Nucleus accumbens (tissue), 56 donors: Measurements from ENCODE around the gene ATP10A.
"Not testable (repeated sequence)": the region's sequence is repeated elsewhere in the genome, so short reads cannot be mapped to it uniquely, and the experiment has no call there.

Experiments used
- DNase-seq, 56 donors: peaks; one replicate each; lab custom pipeline; 2025; lab: John Stamatoyannopoulos, UW

Gene ATP10A

DNA sequence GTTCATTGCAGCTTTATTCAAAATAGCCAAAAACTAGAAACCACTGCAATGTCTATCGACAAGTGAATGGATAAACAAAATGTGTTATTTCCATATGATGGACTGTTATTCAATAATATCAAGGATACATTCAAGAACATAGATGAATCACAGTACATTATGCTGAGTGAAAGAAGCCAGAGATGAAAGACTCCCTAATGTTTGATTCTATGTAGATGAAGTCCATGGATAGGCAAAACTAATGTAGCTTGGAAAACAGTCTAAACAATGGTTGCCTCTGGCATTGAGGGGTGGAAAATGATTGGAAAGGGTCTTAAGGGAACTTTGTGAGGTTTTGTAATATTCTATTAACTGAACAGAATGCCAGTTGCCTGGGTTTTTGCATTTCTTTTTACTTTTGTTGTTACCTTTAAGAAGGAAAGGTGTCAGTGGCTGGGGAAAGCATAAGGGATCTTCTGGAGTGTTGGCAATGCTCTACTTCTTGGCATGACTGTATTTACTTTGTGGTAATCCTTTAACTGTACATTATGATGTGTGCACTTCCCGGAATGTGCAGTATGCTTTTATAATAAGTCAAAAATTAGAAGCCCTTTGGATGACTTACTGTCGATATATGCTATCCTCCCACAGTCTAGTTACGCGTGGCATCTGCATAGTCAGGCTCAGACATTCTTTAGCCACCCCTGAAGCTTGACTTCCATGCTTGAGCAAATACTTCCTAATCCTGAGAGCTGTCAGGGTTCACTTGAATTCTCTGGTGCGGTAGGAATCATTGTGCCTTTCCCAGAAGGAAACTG, 20.5 kb upstream of the ATP10A start:
- no peak for DNase-seq

- no peak for DNase-seq
These were observed 19.3 kb upstream of the ATP10A start for GRCh38 chr15:25882466-25882865.

DNA sequence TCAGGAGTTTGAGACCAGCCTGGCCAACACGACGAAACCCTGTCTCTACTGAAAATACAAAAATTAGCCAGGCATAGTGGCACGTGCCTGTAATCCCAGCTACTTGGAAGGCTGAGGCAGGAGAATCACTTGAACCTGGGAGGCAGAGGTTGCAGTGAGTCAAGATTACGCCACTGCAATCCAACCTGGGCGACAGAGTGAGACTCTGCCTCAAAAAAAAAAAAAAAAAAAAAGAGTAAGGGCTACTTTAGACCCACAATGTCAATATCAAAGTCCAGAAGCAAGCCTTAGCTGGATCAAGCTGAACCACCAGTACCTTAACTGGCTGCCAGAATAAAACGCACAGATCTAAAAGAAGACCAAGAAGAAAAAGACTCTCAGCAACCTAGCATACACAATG, 17.8 kb upstream of the ATP10A start:
- not testable (repeated sequence) for DNase-seq

DNA sequence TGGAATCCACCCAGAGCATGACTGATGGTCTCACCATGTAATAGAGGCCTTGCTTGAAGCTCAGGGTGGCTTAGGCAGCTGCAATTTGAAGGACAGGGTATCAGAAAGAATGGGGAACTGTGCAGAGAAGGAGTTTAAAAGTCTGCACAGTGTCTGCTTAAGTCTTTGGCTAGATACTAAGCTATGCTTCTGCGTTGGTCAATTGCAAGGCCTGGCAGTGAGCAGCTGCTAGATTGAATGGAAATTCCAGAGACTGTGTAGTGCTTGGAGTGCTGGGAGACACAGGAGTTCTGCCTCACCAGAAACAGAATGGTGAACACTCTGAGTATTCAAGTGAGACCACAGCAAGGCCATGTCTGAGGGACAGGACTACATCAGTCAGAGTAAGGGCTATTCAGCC, 17.3 kb upstream of the ATP10A start:
- no peak for DNase-seq

GRCh38 chr15:25879438-25879837, 16.3 kb upstream of the ATP10A start:
- DNase-seq, result no peak

- no peak for DNase-seq
These were observed 14.6 kb upstream of the ATP10A start for GRCh38 chr15:25877681-25878080.

- no peak for DNase-seq
These were observed 13.4 kb upstream of the ATP10A start for GRCh38 chr15:25876231-25877140.

DNA sequence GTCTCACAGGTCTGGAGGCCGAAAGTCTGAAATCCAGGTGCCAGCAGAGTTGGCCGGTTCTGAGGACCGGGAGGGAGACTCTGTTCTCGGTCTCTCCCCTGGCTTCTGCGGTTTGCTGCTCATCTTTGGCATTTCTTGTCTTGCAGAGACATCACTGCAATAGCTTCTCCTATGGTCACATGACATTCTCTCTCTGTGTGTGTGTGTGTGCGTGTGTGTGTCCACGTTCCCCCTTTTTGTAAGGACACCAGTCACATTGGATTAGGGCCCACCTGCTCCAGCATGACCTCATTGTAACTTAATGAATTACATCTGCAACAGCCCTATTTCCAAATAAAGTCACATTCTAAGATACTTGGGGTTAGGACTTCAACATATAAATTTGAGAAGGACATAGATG, 12.4 kb upstream of the ATP10A start:
- no peak for DNase-seq

- DNase-seq, result no peak
These were observed 11.3 kb upstream of the ATP10A start for GRCh38 chr15:25874379-25874778.

DNA sequence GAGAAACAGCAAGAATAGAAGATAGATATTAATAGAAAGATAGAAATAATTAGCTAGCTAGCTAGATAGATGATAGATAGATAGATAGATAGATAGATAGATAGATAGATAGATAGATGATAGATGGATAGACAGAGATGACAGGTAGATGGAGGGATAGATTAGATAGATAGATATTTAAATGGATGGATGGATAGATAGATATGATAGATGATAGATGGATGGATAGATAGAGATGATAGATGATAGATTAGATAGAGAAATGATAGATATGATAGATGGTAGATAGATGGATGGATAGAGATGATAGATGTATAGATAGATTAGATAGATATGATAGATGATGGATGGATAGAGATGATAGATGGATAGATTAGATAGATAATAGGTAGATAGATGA, 8.3 kb upstream of the ATP10A start:
- DNase-seq, result no peak

DNA sequence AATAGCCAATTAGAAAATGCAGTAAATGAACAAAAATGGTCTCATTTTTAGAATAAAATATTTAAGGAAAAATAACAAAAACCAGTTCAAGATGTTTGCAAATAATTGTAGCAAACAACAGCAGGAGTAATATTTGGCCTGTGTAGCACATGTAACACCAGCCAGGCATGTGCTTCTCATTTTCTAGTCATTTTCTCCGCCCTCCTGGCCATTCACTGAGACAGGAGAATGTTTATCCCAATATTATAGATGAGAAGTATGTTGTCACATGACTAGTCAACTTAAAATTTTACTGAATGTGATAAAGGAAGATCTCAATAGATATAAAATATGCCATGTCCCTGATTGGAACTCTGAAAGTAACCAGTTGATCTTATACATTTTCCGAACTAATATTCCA, 7.8 kb upstream of the ATP10A start:
- DNase-seq, result no peak

DNA sequence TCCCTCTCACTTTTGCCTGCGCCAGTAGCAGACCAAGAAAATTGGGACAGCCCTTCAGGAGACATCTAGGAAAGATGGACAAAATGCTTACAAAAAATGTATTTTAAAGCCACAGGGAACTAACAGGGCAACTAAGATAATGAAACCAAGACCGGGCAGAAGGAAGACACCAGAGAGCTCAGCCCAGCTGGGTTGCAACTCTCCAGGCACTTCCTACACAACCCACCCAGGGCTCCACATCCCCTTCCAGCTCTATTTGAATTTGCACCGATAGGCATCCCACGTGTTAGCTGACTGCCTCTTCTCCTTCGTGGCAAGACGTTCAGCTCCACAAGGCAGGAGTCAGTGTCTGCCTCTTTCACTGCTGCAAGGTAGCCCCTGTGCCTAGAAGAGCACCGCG, 6.6 kb upstream of the ATP10A start:
- DNase-seq, result no peak

- no peak for DNase-seq
These were observed 3.7 kb upstream of the ATP10A start for GRCh38 chr15:25866874-25867273.

DNA sequence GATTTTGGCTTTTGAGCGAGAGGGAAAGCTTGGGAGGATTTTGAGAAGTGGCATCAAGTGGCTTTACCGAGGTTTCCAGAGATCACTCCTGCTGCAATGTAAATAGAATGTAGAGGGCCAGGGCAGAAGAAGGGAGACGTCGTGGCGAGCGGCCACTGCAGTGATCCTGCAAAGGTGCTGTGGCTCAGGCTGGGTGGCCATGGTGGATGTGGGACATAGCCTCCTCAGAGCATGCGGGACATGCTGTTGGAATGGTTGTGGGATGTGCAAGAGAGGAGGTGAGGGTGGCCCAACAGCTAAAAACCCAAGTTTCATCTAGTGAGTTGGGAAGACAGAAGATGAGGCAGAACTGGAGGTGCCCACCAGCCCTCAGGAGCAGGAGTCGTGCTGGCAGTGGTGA, 3.1 kb upstream of the ATP10A start:
- no peak for DNase-seq

- DNase-seq, result no peak
These were observed 1.8 kb upstream of the ATP10A start for GRCh38 chr15:25864966-25865365.

GRCh38 chr15:25863968-25864580, 947 bp upstream of the ATP10A start:
- no peak for DNase-seq

GRCh38 chr15:25862472-25863110, 536 bp downstream of the ATP10A start:
- DNase-seq, result no peak

GRCh38 chr15:25862071-25862471, 1.1 kb downstream of the ATP10A start:
- no peak for DNase-seq

GRCh38 chr15:25860885-25861866, 2.0 kb downstream of the ATP10A start:
- DNase-seq, result no peak
